PC-9 (cell line): Measurements from ENCODE around the gene MORN5.

ENCODE experiments used
- EZH2 ChIP-seq: fragments of 200-600 bp; sonication (generic); IDR thresholded peaks from 2 replicates; pipeline ENCODE4 v1.8.0; 2017; ENCODE audit warnings: antibody characterized with exemption, low read depth
- TF ChIP-seq, protein P1 (sequence below): fragments of 200-600 bp; sonication (generic); conservative IDR thresholded peaks from 2 replicates; pipeline ENCODE4 v1.6.1; 2017; ENCODE audit warnings: mixed run types, antibody characterized with exemption, mild to moderate bottlenecking, moderate library complexity

DNA sequence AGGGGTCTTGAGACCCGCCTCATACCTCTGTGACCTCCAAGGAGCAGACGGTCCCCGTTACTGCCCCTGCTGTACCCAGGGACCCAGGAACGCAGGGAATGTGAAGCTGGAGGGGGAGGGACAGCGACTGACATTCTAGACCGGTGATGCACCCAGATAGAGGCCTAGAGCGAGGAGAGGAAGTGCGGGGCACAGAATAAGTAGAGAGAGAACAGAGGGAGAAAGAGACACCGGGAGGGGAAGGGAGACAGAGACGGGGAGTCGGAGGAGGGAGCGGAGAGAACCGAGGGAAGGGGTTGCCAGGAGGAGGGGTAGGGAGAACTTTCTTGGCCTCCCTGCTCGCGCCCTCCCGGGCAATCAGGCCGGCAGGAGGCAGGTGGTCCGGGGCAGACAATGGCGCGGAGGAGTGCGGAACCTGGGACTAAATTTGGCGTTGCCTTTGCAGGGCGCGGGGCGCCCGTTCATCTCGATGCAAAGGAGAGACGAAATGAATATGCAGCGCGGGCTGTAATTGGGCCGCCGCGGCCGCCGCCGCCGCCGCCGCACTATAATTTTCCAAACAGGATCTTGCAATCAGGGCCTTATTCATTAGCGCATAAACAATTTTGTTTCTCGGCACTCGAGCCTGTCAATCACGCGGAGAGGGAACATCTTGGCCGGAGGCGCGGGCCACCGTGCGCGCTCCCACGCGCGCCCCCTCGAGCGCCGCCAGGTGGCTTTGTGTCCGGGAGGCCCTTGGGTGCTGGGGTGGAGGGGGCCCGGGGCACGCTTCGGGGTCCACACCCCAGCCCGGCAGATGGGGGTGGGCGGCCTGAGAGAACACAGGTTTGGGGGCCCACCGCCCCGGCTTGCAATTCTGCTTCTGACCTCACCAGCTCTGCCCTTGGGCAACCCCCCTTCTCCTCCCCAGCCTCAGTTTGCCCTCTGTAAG, 33.1 kb upstream of the MORN5 start:
- TF ChIP-seq, protein P1, sequence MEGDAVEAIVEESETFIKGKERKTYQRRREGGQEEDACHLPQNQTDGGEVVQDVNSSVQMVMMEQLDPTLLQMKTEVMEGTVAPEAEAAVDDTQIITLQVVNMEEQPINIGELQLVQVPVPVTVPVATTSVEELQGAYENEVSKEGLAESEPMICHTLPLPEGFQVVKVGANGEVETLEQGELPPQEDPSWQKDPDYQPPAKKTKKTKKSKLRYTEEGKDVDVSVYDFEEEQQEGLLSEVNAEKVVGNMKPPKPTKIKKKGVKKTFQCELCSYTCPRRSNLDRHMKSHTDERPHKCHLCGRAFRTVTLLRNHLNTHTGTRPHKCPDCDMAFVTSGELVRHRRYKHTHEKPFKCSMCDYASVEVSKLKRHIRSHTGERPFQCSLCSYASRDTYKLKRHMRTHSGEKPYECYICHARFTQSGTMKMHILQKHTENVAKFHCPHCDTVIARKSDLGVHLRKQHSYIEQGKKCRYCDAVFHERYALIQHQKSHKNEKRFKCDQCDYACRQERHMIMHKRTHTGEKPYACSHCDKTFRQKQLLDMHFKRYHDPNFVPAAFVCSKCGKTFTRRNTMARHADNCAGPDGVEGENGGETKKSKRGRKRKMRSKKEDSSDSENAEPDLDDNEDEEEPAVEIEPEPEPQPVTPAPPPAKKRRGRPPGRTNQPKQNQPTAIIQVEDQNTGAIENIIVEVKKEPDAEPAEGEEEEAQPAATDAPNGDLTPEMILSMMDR: no peak
- no peak for TF ChIP-seq EZH2
